Upper lobe of left lung (tissue), 6 donors: ENCODE measurements around the gene HPSE2. TPM values are rescaled to one million over a fixed set of nuclear protein-coding genes. Genes with fewer than 3 reads are reported as not detected.

Source experiments
- ATAC-seq, 2 donors: fragments of 200-7000 bp; cut with Tn5 transposase; one replicate each; pipeline ENCODE4 v1.9.1; 2022; ENCODE audit warnings: mild to moderate bottlenecking in 2 of 2, moderate library complexity in 2 of 2; ENCODE audit not compliant: low FRiP score in 2 of 2
- DNase-seq, 2 donors: peaks; one replicate each; pipeline ENCODE4 v3.0.0-alpha.2; 2019 to 2020
- H3K27ac ChIP-seq, 4 donors: fragments of 200-600 bp; sonication (generic); one replicate each; pipeline ENCODE4 v1.5.1; 2016 to 2019
- H3K27me3 ChIP-seq, 4 donors: fragments of 200-600 bp; sonication (generic); one replicate each; pipeline ENCODE4 v1.5.1; 2017 to 2019
- H3K36me3 ChIP-seq, 4 donors: fragments of 200-600 bp; sonication (generic); one replicate each; pipeline ENCODE4 v1.5.1; 2016 to 2019
- H3K4me1 ChIP-seq, 4 donors: fragments of 200-600 bp; sonication (generic); one replicate each; pipeline ENCODE4 v1.5.1; 2018 to 2019
- H3K4me3 ChIP-seq, 4 donors: fragments of 200-600 bp; sonication (generic); one replicate each; pipeline ENCODE4 v1.5.1; 2017 to 2019; ENCODE audit warnings: mild to moderate bottlenecking in 2 of 4, moderate library complexity in 1 of 4
- H3K9me3 ChIP-seq, 4 donors: fragments of 200-600 bp; sonication (generic); one replicate each; pipeline ENCODE4 v1.5.1; 2018 to 2019
- EP300 ChIP-seq, 4 donors: sonication (generic); formaldehyde crosslinking; IDR thresholded peaks; one replicate each; pipeline ENCODE4 v1.5.1; 2017; ENCODE audit warnings: antibody characterized with exemption in 4 of 4, control low read depth in 2 of 4
- POLR2A ChIP-seq, 4 donors: fragments of 450-650 bp; IDR thresholded peaks; one replicate each; pipeline ENCODE4 v1.5.1; 2016 to 2017; ENCODE audit warnings: antibody characterized with exemption in 4 of 4, mild to moderate bottlenecking in 2 of 4
- POLR2AphosphoS5 ChIP-seq, 2 donors: sonication (generic); formaldehyde crosslinking; IDR thresholded peaks; one replicate each; pipeline ENCODE4 v1.5.1; 2017; ENCODE audit warnings: antibody characterized with exemption in 2 of 2
- WGBS, 2 donors: methylation state at CpG; one replicate each; pipeline ENCODE4 v1.1.5; 2017 to 2018; 5-methylcytosine and 5-hydroxymethylcytosine counted together
- total RNA-seq, 6 donors: library from RNA; depleted of rRNA in 4 of 6; stranded (reverse); fragments of >200 nt in 4 of 6; gene quantifications; one replicate each; pipeline versions ENCODE4 v1.1.0 to v1.2.1, GENCODE V29; 2016 to 2021
- TF ChIP-seq, protein P1 (sequence below), 6 experiments: fragments of 450-650 bp in 4 of 6; fragments of 200-600 bp in 2 of 6; sonication (generic) in 2 of 6; IDR thresholded peaks; one replicate each; pipeline ENCODE4 v1.5.1; 2016 to 2019; ENCODE audit warnings: antibody characterized with exemption in 6 of 6
- donor health status: DM: no; HTN: no; CAD: no; lungs with moderate emphysema.
- donor health status: DM: no; HTN: yes; CAD: no; lungs with severe emphysema.

The HPSE2 gene
- total RNA-seq, 6 donors from 2014 or later = 0.15 to 1.1 (median 0.91) TPM; not detected in 1

DNA sequence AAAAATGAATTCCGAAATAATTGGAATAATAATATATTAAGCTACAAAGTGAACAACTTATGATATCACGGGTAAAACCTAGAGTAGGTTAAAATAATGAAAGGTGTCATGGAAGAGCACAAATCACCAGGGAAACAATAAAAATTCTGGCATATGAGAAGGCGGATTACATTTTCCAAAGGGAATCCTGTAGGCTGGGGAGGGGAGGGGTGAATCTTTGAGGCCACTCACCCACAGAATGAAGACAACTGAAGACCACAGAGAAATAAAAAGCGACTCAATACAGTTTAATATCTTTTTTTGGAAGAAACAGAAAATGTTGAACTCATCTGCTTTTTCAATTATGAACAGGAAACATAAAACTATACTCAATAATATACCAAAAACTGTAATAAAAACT, 659.6 kb downstream of the HPSE2 start:
- Histone ChIP-seq H3K4me1 (no peaks in the 10 kb centered on the region), H3K9me3 (no peaks in the 10 kb centered on the region), H3K27me3 (no peaks in the 10 kb centered on the region), H3K36me3 (no peaks in the 10 kb centered on the region), H3K27ac (no peak overlapping the region), H3K4me3 (no peak overlapping the region)
- 70 to 78% methylated on average over 4 of the region's 4 CpGs for WGBS, 2 donors
- ATAC-seq (no peak), DNase-seq (no peak)
- no peak for TF ChIP-seq POLR2AphosphoS5 (IDR thresholded peaks at IDR 0.05)

DNA sequence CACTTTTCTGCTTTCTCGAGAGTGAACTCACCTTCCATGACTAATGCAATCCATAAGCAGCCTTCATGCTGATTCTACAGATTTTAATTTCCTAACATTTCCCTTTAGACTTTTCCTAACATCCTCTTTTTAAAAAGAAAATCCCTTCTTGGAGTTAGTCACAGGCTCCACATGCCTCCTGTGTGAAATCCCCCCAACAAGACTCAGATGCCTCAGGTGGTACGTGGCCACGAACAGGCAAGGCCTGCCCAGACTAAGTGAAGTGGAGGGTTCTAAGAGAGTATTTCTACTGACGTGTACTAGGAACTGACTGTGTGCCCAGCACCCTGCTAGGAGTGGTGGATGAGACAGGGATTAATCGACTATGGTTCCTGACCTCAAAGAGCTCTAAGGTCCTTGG, 663.1 kb downstream of the HPSE2 start:
- no peak overlapping the region for H3K27ac ChIP-seq
- no peaks in the 10 kb centered on the region for H3K36me3 ChIP-seq
- DNase-seq (no peak), ATAC-seq (no peak)
- 66 to 74% methylated on average over 5 of the region's 5 CpGs for WGBS, 2 donors
- H3K4me1 ChIP-seq = no peaks in the 10 kb centered on the region
- no peak for TF ChIP-seq POLR2AphosphoS5 (IDR thresholded peaks at IDR 0.05)
- TF ChIP-seq POLR2A (IDR thresholded peaks at IDR 0.05) = no peak
- TF ChIP-seq, protein P1, sequence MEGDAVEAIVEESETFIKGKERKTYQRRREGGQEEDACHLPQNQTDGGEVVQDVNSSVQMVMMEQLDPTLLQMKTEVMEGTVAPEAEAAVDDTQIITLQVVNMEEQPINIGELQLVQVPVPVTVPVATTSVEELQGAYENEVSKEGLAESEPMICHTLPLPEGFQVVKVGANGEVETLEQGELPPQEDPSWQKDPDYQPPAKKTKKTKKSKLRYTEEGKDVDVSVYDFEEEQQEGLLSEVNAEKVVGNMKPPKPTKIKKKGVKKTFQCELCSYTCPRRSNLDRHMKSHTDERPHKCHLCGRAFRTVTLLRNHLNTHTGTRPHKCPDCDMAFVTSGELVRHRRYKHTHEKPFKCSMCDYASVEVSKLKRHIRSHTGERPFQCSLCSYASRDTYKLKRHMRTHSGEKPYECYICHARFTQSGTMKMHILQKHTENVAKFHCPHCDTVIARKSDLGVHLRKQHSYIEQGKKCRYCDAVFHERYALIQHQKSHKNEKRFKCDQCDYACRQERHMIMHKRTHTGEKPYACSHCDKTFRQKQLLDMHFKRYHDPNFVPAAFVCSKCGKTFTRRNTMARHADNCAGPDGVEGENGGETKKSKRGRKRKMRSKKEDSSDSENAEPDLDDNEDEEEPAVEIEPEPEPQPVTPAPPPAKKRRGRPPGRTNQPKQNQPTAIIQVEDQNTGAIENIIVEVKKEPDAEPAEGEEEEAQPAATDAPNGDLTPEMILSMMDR (IDR thresholded peaks at IDR 0.05) = no peak
- no peak for TF ChIP-seq EP300 (IDR thresholded peaks at IDR 0.05)
- H3K27me3 ChIP-seq = no peaks in the 10 kb centered on the region
- no peak overlapping the region for H3K4me3 ChIP-seq
- H3K9me3 ChIP-seq = no peaks in the 10 kb centered on the region

DNA sequence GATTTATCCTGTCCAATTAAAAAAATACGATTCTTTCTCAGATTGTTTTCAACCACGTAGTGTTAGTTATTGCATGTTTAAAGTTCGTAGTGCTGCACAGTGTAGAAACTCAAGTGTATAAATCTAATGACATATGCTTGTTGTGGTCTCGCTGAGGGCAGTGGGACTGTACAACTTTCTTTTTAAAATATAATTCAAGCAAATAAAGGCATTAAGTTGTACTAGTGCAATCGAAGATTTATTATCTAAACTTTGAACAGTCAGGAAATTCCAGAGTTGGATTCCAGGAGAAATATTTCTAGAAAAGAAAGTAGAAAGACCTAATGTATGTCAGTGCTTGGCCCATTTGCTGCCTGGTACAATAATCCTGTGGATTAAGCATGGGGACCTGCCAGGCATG, 664.8 kb downstream of the HPSE2 start:
- no peaks in the 10 kb centered on the region for H3K27me3 ChIP-seq
- ATAC-seq = no peak
- no peaks in the 10 kb centered on the region for H3K9me3 ChIP-seq
- H3K4me1 ChIP-seq = no peaks in the 10 kb centered on the region
- no peak overlapping the region for H3K27ac ChIP-seq
- TF ChIP-seq EP300 (IDR thresholded peaks at IDR 0.05) (no peak), POLR2A (IDR thresholded peaks at IDR 0.05) (no peak), POLR2AphosphoS5 (IDR thresholded peaks at IDR 0.05) (no peak)
- TF ChIP-seq, protein P1 (IDR thresholded peaks at IDR 0.05) = no peak
- no peak overlapping the region for H3K4me3 ChIP-seq
- no peaks in the 10 kb centered on the region for H3K36me3 ChIP-seq
- 76 to 84% methylated on average over 5 of the region's 5 CpGs for WGBS, 2 donors
- no peak for DNase-seq

DNA sequence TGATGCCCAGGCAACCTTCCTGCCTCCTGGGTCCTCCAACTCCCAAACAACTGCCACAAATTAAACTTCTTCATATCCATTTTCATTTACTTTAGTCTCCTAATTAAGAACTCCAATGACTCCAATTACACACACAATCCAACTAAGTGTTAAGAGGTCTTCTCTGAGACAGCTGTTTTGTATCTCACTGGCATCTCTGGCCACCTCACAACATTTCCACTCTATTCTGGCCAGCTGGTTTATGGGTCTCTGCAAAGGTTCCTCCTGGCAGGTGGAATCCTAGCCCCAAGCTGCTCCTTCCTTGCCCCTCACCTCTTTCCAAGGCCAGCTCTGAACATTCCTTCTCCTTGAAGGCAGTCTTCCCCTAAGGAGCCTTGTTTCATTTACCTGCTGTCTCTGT, 665.8 kb downstream of the HPSE2 start:
- Histone ChIP-seq H3K4me3 (no peak overlapping the region), H3K27ac (no peak overlapping the region), H3K9me3 (no peaks in the 10 kb centered on the region), H3K27me3 (no peaks in the 10 kb centered on the region), H3K4me1 (no peaks in the 10 kb centered on the region), H3K36me3 (no peaks in the 10 kb centered on the region)
- DNase-seq = no peak
- TF ChIP-seq POLR2A (IDR thresholded peaks at IDR 0.05) = no peak
- TF ChIP-seq EP300 (IDR thresholded peaks at IDR 0.05) = no peak
- TF ChIP-seq POLR2AphosphoS5 (IDR thresholded peaks at IDR 0.05) = no peak
- TF ChIP-seq, protein P1 (IDR thresholded peaks at IDR 0.05) = no peak
- ATAC-seq = no peak

DNA sequence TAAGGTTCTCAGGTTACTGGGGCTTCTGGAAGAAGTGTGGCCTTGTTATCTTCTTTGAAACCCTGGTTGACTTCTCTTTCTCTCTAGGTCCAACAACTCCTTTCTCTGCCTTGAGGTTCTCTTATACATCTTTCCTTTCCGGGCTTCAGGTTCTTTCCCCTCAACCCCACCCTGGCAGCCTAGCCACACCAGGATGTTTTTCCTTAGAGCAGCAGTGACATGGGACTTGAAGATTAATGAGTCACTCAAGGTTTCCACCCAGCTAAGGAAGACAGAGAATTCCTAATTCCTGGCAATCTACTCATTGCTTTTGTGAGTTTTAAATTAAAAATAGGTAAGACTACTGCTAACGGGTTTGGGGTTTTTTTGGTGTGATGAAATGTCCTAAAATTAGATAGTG, 667.1 kb downstream of the HPSE2 start:
- WGBS, 2 donors = 62 to 69% methylated on average over 2 of the region's 2 CpGs
- no peaks in the 10 kb centered on the region for H3K4me1 ChIP-seq
- H3K27me3 ChIP-seq = no peaks in the 10 kb centered on the region
- no peak for TF ChIP-seq EP300 (IDR thresholded peaks at IDR 0.05)
- TF ChIP-seq POLR2A (IDR thresholded peaks at IDR 0.05) = no peak
- no peak for TF ChIP-seq POLR2AphosphoS5 (IDR thresholded peaks at IDR 0.05)
- TF ChIP-seq, protein P1 (IDR thresholded peaks at IDR 0.05) = no peak
- H3K4me3 ChIP-seq = no peak overlapping the region
- ATAC-seq (no peak), DNase-seq (no peak)
- H3K9me3 ChIP-seq = no peaks in the 10 kb centered on the region
- H3K27ac ChIP-seq = no peak overlapping the region
- no peaks in the 10 kb centered on the region for H3K36me3 ChIP-seq
